ENCODE results near the gene PARN. TPM values are rescaled to one million over a fixed set of nuclear protein-coding genes. Genes with fewer than 3 reads are reported as not detected.

PARN gene
- total and polyA plus RNA-seq, 2 experiments from 2014 or later, result 32.5 to 61.3 TPM

DNA sequence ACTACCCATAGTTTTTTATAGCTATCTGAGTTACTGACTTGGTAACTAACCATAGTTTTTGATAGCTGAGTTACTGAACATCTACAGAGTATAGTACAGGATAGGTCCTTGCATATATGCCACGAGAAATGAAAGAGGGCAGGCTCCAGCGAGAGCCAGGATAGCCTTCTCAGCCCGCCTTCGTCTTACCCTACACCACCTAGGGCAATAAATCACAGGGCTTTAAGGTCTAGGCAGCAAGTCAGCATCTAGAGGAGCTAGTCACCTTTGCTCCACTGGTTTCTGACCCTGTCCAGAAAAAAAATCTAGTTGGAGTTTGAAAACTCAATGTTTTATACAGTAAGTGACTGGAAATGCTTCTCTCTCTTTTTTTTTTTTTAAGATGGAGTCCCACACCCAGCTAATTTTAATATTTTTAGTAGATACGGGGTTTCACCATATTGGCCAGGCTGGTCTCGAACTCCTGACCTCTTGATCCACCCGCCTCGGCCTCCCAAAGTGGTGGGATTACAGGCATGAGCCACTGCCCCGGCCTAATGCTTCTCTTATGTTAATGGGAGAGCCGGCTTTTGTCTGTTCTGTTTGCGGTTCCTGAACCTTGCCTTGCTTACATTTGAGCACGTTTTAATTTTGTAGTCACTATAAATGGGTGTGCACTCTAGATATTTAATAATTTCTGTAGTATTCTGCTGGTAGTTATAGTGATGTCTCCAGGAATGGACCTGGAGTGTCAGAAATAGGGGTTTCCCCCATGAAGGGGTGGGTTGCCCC lies 5.5 kb upstream of the PARN start (continued):
- TF ChIP-seq, protein P1, sequence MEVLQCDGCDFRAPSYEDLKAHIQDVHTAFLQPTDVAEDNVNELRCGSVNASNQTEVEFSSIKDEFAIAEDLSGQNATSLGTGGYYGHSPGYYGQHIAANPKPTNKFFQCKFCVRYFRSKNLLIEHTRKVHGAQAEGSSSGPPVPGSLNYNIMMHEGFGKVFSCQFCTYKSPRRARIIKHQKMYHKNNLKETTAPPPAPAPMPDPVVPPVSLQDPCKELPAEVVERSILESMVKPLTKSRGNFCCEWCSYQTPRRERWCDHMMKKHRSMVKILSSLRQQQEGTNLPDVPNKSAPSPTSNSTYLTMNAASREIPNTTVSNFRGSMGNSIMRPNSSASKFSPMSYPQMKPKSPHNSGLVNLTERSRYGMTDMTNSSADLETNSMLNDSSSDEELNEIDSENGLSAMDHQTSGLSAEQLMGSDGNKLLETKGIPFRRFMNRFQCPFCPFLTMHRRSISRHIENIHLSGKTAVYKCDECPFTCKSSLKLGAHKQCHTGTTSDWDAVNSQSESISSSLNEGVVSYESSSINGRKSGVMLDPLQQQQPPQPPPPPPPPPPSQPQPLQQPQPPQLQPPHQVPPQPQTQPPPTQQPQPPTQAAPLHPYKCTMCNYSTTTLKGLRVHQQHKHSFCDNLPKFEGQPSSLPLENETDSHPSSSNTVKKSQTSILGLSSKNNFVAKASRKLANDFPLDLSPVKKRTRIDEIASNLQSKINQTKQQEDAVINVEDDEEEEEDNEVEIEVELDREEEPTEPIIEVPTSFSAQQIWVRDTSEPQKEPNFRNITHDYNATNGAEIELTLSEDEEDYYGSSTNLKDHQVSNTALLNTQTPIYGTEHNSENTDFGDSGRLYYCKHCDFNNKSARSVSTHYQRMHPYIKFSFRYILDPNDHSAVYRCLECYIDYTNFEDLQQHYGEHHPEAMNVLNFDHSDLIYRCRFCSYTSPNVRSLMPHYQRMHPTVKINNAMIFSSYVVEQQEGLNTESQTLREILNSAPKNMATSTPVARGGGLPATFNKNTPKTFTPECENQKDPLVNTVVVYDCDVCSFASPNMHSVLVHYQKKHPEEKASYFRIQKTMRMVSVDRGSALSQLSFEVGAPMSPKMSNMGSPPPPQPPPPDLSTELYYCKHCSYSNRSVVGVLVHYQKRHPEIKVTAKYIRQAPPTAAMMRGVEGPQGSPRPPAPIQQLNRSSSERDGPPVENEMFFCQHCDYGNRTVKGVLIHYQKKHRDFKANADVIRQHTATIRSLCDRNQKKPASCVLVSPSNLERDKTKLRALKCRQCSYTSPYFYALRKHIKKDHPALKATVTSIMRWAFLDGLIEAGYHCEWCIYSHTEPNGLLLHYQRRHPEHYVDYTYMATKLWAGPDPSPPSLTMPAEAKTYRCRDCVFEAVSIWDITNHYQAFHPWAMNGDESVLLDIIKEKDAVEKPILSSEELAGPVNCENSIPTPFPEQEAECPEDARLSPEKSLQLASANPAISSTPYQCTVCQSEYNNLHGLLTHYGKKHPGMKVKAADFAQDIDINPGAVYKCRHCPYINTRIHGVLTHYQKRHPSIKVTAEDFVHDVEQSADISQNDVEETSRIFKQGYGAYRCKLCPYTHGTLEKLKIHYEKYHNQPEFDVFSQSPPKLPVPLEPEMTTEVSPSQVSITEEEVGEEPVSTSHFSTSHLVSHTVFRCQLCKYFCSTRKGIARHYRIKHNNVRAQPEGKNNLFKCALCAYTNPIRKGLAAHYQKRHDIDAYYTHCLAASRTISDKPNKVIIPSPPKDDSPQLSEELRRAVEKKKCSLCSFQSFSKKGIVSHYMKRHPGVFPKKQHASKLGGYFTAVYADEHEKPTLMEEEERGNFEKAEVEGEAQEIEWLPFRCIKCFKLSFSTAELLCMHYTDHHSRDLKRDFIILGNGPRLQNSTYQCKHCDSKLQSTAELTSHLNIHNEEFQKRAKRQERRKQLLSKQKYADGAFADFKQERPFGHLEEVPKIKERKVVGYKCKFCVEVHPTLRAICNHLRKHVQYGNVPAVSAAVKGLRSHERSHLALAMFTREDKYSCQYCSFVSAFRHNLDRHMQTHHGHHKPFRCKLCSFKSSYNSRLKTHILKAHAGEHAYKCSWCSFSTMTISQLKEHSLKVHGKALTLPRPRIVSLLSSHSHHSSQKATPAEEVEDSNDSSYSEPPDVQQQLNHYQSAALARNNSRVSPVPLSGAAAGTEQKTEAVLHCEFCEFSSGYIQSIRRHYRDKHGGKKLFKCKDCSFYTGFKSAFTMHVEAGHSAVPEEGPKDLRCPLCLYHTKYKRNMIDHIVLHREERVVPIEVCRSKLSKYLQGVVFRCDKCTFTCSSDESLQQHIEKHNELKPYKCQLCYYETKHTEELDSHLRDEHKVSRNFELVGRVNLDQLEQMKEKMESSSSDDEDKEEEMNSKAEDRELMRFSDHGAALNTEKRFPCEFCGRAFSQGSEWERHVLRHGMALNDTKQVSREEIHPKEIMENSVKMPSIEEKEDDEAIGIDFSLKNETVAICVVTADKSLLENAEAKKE (CRISPR knock-in tag; IDR thresholded peaks at IDR 0.05), result no peak
- TF ChIP-seq, protein P2, sequence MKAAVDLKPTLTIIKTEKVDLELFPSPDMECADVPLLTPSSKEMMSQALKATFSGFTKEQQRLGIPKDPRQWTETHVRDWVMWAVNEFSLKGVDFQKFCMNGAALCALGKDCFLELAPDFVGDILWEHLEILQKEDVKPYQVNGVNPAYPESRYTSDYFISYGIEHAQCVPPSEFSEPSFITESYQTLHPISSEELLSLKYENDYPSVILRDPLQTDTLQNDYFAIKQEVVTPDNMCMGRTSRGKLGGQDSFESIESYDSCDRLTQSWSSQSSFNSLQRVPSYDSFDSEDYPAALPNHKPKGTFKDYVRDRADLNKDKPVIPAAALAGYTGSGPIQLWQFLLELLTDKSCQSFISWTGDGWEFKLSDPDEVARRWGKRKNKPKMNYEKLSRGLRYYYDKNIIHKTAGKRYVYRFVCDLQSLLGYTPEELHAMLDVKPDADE (IDR thresholded peaks at IDR 0.05), result no peak
- TF ChIP-seq, protein P3, sequence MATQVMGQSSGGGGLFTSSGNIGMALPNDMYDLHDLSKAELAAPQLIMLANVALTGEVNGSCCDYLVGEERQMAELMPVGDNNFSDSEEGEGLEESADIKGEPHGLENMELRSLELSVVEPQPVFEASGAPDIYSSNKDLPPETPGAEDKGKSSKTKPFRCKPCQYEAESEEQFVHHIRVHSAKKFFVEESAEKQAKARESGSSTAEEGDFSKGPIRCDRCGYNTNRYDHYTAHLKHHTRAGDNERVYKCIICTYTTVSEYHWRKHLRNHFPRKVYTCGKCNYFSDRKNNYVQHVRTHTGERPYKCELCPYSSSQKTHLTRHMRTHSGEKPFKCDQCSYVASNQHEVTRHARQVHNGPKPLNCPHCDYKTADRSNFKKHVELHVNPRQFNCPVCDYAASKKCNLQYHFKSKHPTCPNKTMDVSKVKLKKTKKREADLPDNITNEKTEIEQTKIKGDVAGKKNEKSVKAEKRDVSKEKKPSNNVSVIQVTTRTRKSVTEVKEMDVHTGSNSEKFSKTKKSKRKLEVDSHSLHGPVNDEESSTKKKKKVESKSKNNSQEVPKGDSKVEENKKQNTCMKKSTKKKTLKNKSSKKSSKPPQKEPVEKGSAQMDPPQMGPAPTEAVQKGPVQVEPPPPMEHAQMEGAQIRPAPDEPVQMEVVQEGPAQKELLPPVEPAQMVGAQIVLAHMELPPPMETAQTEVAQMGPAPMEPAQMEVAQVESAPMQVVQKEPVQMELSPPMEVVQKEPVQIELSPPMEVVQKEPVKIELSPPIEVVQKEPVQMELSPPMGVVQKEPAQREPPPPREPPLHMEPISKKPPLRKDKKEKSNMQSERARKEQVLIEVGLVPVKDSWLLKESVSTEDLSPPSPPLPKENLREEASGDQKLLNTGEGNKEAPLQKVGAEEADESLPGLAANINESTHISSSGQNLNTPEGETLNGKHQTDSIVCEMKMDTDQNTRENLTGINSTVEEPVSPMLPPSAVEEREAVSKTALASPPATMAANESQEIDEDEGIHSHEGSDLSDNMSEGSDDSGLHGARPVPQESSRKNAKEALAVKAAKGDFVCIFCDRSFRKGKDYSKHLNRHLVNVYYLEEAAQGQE (IDR thresholded peaks at IDR 0.05; ENCODE audit: unreplicated experiment), result no peak
- no peak for TF ChIP-seq EZH2 (IDR thresholded peaks at IDR 0.05; ENCODE audit: low read depth, unreplicated experiment)
- TF ChIP-seq STAT1 (IDR thresholded peaks at IDR 0.05; ENCODE audit: unreplicated experiment), result no peak

Measured in GM23338 (cell line).